HG03342 (cell line): Measurements from ENCODE around the gene ZNF236.
A peak's percentile ranks its signal among the peaks of the same experiment; 100 is the strongest.

ENCODE experiments used
- ATAC-seq: cut with Tn5 transposase; IDR thresholded peaks from one replicate; pipeline ENCODE4 v1.9.1; 2021; ENCODE audit warnings: mild to moderate bottlenecking, moderate library complexity; ENCODE audit not compliant: unreplicated experiment

Gene ZNF236

DNA sequence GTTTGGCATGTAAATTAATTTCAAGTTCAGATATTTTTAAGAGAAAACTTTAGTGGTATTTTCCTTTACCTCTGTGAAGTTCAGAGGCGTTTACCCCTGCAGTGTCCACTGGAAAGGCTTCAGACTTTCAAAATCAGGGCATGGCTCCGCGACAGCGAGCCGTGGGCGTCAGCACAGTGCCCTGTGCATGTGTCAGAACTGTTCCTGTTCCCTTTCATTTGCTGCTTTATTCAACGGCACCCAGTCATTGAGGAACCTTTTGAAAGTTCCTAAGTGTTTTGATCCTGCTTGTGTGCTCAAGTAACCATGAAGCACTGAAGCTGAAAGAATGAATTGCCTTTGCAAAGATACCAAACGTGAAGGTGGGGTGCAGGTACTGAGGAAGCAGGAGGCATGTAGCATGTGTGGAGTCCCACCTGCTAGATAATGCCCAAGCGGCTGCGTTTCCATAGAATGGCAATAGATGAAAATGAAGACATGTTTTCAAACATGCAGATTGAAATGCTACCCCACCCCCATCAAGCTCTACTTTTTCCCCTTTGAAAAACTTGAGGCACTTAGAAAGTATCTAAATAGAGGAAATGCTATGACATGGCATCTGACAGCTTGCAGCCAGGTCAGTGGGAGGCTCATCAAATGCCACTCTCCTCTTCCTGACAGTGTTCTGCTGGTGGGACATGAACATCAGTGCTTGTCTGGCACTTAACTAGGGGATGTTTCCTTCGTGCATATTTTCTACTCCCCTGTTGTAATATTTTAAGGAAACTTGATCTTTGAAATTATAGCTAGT, 148.6 kb downstream of the ZNF236 start:
- no peak for ATAC-seq

DNA sequence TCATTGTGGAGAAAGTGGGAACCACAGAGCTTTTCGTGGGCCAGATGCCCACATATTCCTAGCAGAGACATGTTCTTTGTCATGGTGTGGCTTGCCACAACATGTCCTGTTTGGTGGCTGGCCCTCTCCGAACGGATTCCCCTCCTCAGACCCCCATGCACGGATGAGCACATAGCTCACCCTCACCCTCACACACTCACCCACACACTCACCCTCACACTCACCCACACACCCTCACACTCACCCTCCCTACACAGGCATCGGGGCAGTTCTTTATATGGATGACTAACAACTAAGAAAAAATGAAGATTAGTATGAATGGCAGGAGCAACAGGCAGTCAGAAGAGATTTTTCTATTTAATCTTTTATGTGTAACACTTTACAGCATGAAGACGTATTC, 149.9 kb downstream of the ZNF236 start:
- ATAC-seq: no peak

GRCh38 chr18:76972846-76973519, 150.6 kb downstream of the ZNF236 start:
- no peak for ATAC-seq

DNA sequence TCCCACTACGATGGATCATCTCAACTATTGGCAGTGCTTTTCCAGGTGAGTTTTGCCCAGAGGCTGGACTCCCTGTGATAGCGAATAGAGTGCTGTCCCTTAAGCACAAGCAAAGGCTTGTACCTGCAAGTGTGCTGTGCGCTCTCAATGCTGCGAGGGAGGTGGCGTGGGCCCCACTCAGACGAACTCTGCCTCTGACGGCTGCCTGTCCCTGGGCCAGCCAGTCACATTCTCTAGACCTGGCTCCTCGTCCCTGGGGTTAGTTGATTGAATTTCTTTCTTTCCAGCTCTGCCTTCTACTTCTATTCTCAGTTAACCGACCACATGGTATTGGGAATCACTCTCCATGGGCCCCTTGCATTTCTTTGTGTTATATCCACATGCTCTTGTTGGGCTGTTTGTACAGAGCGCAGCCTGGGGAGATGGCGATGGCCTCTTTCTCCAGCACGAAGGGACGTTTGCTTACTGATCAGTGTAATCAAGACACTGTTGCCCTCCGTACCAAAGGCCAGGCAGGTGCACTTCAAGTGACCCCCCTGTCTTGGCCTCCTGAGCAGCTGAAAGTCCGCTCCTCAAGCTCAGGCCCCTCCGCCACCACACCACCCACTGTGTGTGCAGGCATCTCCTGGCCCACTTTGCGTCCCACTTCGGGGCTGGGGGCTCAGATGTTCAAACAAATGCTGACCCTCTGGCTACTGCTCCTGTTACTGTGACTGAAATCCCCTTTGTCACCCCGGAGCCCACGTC, 151.3 kb downstream of the ZNF236 start:
- ATAC-seq: no peak

DNA sequence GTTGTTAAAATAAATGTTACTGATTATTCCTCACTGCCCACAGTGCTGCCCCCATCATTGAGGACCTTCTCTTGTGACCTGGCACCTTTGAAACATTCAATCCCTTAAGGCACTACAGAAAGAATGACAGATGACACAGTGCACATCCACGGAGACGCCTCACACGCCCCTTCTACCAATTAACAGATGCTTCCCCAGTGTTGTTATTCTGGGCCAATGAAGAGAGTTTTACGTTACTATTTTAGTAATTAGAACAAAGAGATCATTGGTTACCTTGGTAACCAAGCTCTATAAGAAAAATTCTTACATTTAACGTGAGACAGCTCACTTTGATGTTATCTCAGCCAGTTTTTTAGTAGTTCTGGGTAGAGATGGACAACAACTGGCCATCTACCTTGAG, 152.0 kb downstream of the ZNF236 start:
- no peak for ATAC-seq

GRCh38 chr18:76975577-76976110, 153.3 kb downstream of the ZNF236 start:
- no peak for ATAC-seq

DNA sequence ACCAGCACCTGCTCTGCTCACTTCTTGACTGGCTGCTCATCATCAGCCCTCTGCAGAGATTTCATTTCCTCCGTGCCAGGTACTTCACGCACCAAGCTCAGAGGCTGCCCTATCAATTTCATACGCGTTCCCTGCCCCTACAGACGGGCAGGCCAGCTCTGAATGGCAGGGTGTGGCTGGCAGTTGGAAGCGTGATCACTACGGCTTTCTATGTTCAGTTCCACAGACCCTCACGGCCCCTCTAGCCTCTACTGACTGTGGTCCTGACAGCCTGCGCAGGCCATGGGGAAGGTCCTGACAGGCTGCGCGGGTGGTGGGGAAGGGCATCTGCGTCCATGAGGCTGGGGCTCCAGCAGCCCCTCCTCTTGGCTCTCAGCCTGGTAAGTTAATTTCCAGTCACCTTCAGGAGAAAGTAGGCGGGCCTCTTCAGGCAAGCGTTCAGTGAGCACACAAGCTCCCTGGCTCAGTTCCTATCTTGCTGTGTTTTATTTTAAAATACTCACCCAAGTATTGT, 154.8 kb downstream of the ZNF236 start:
- no peak for ATAC-seq

DNA sequence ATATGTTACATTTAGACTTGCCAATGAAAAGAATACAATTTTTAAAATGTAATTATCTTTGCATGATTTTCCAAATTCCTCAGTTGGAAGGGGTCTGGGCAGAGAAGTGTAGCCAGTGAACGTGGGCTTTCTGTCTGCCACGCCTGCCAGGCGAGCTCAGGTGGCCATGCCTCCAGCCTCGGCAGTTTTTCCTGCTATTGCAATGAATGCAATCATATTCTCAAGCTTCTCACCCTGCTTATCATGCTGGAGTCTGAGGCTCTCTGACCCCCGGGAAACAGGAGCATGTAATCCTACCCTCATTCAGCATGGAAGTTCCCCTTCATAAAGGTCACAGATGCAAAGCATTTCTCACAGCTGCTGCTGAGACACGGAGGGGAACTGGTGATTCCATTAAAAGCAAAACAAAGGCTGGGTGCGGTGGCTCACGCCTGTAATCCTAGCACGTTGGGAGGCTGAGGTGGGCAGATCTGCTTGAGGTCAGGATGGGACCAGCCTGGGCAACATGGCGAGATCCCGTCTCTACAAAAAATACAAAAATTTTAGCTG, 155.4 kb downstream of the ZNF236 start:
- ATAC-seq: no peak

DNA sequence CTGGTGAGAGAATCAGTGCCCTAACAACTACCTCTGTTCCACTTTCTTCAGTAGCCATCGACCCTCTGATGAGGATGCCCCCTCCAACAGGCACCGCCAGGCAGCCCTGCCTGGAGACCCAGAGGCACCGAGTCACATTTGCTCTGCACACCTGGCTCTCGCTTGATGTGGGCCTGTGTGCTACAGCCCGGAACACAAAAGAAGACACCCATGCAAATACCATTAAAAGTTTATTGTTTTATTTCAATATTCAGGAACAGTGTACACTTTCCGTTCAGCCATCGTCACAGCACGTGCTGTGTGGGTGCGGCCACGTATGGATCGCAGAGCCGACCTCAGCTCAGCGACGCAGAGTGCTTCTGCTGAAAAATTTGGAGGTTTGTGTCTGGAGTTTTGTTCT, 156.3 kb downstream of the ZNF236 start:
- no peak for ATAC-seq

GRCh38 chr18:76979111-76979751, 156.9 kb downstream of the ZNF236 start:
- no peak for ATAC-seq

- no peak for ATAC-seq
Observed at GRCh38 chr18:76979906-76980305, 157.5 kb downstream of the ZNF236 start.

GRCh38 chr18:76980663-76981395, 158.5 kb downstream of the ZNF236 start:
- peak; percentile 29 for ATAC-seq

- ATAC-seq: peak; percentile 47
Observed at GRCh38 chr18:76981396-76981968, 159.1 kb downstream of the ZNF236 start.

GRCh38 chr18:76982038-76982437, 159.7 kb downstream of the ZNF236 start:
- no peak for ATAC-seq

DNA sequence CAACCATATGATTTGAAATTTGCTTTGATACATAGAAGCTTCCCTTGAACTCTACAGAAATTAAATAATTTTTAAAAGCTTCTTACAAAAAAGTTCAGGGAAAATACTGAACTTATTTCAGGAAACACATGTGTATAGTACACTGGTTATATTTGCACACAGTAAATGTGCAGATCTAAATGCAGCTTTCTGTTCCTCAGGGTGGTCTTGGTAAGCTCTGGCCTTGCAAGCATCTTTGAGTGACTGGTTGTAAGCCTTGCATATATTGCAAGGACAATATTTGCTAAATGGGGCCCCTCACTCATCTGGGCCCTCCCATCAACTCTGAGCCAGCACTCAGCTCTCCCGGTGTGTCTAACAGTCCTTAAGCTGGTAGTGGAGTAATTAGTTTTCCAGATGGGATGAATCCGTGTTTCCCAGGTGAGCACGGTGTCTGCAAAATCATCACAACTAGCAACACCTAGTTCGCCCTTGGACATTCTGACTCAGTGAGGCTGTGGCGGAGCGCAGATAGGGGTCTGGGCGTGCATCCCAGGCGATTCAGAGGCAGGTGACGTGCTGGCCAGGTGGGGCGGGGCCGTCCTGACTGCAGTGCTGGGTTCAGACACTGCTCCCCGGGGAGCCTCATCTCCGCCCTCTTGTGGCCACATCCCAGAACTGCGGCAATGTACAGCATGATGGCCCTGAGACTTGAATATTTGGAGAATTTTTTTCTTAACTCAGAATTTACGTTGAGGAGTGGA, 160.7 kb downstream of the ZNF236 start:
- peak; percentile 69 for ATAC-seq

- no peak for ATAC-seq
Observed at GRCh38 chr18:76983613-76984051, 161.3 kb downstream of the ZNF236 start.

DNA sequence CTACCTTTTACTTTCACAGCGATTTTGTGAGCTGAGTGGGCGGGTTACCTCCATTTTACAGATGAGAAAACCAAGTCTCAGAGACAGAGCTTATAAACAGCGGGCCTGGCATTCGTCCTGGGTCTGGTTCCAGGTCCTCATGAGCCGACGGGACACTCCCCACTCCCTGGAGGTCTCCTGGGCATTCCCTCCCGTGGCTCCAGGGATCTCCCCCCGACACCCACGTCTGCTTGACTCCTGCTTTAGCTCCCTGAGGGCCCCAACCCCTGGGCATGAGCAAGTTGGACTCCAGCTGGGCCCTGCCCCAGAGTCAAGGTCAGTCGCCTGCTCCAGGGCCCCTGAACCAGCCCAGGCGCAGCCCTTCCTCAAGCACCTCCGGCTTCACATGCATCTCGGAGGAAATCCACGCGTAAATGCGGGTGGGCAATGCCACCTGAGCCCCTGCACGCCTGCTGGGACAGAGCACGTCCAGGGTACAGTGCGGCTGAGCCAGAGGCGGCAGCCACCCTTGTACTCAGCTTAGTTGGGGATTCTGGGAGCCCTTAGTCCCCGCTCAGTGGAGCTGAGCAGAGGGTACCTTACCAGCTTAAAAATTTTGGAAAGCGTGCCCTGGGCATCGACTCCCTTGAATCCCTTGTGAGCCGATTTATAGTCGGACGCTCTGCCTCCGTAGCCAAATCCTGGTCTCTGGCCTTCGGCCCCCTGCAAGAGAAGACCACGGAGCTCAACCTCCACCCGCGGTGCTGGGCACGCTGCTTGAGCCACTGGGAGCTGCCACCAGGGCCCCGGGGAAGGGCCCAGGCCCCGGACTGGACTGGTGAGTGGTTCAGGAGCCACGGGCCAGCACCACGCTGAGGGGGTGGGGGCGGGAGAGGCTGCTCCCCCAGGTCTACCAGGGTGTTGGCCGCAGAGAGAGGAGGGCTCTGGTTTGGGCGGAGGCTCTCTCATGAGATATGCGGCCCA, 162.1 kb downstream of the ZNF236 start:
- no peak for ATAC-seq
